Hepatocyte (in vitro differentiated cells): ENCODE data around the gene ZNF512B.

Experiments used
- EZH2phosphoT487 ChIP-seq: fragments of 200-600 bp; sonication (generic); IDR thresholded peaks from one replicate; pipeline ENCODE4 v1.6.1; 2018; ENCODE audit warnings: antibody characterized with exemption, mild to moderate bottlenecking, low read depth, moderate library complexity; ENCODE audit not compliant: unreplicated experiment, severe bottlenecking
- TF ChIP-seq, protein P1 (sequence below): fragments of 200-600 bp; sonication (generic); IDR thresholded peaks from 2 replicates; pipeline ENCODE4 v1.5.1; 2016; ENCODE audit warnings: antibody characterized with exemption, mild to moderate bottlenecking; ENCODE audit not compliant: poor library complexity

DNA sequence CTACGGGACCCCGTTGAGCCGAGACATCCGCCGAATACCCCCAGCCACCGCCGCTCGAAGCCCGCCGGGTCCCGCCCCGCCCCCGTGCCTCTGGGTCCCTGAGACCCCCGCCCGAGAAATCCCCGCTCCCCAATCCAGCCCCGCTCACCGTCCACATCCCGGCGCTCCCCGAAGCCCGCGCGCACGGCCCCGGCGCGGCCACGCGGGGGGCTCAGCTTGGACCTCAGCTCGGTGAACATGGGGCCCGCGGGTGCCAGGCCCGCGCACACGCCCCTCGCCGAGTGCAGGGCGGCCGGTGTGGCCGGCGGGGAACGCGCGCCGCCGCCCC lies 9.5 kb upstream of the ZNF512B start:
- TF ChIP-seq, protein P1, sequence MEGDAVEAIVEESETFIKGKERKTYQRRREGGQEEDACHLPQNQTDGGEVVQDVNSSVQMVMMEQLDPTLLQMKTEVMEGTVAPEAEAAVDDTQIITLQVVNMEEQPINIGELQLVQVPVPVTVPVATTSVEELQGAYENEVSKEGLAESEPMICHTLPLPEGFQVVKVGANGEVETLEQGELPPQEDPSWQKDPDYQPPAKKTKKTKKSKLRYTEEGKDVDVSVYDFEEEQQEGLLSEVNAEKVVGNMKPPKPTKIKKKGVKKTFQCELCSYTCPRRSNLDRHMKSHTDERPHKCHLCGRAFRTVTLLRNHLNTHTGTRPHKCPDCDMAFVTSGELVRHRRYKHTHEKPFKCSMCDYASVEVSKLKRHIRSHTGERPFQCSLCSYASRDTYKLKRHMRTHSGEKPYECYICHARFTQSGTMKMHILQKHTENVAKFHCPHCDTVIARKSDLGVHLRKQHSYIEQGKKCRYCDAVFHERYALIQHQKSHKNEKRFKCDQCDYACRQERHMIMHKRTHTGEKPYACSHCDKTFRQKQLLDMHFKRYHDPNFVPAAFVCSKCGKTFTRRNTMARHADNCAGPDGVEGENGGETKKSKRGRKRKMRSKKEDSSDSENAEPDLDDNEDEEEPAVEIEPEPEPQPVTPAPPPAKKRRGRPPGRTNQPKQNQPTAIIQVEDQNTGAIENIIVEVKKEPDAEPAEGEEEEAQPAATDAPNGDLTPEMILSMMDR, result no peak
- no peak for TF ChIP-seq EZH2phosphoT487
